Heart left ventricle (tissue), 16 donors: ENCODE data around the gene RANGAP1. TPM values are rescaled to one million over a fixed set of nuclear protein-coding genes. Genes with fewer than 3 reads are reported as not detected.
"Not testable (repeated sequence)": the region's sequence is repeated elsewhere in the genome, so short reads cannot be mapped to it uniquely, and the experiment has no call there.

Source experiments
- ATAC-seq, 4 donors: fragments of 200-7000 bp; cut with Tn5 transposase; one replicate each; pipeline ENCODE4 v1.9.1; 2020 to 2022; ENCODE audit warnings: moderate library complexity in 4 of 4, mild to moderate bottlenecking in 3 of 4, moderate number of reproducible peaks in 1 of 4
- DNase-seq, 5 donors: peaks; one replicate each; pipeline ENCODE4 v3.0.0-alpha.2; 2020
- H3K27ac ChIP-seq, 12 donors: fragments of 200-600 bp; sonication (generic) in 4 of 12; one replicate each; pipeline versions ENCODE4 v1.5.0 to v1.8.0; 2016 to 2022; ENCODE audit warnings: mild to moderate bottlenecking in 2 of 12
- H3K27me3 ChIP-seq, 9 donors: fragments of 200-600 bp; sonication (generic) in 2 of 9; one replicate each; pipeline versions ENCODE4 v1.5.1 to v1.8.0; 2016 to 2022; ENCODE audit warnings: mild to moderate bottlenecking in 3 of 9
- H3K36me3 ChIP-seq, 9 donors: fragments of 200-600 bp; sonication (generic) in 2 of 9; one replicate each; pipeline versions ENCODE4 v1.5.0 to v1.8.0; 2018 to 2022; ENCODE audit warnings: mild to moderate bottlenecking in 2 of 9
- H3K4me1 ChIP-seq, 12 donors: fragments of 200-600 bp; sonication (generic) in 4 of 12; one replicate each; pipeline versions ENCODE4 v1.5.0 to v1.8.0; 2016 to 2022; ENCODE audit warnings: mild to moderate bottlenecking in 3 of 12
- H3K4me3 ChIP-seq, 12 donors: fragments of 200-600 bp; sonication (generic) in 4 of 12; one replicate each; pipeline versions ENCODE4 v1.5.0 to v1.8.0; 2017 to 2022; ENCODE audit warnings: mild to moderate bottlenecking in 9 of 12, moderate library complexity in 4 of 12
- H3K9me3 ChIP-seq, 12 donors: fragments of 200-600 bp; sonication (generic) in 4 of 12; one replicate each; pipeline versions ENCODE4 v1.5.0 to v1.8.0; 2016 to 2022; ENCODE audit warnings: mild to moderate bottlenecking in 1 of 12
- CTCF ChIP-seq, 12 donors: fragments of 200-600 bp; sonication (generic) in 4 of 12; IDR thresholded peaks; one replicate each; pipeline versions ENCODE4 v1.5.0 to v1.8.0; 2018 to 2022; ENCODE audit warnings: antibody characterized with exemption in 12 of 12, mild to moderate bottlenecking in 5 of 12
- POLR2A ChIP-seq, 2 donors: fragments of 450-650 bp; IDR thresholded peaks; one replicate each; pipeline ENCODE4 v1.6.1; 2017; ENCODE audit warnings: antibody characterized with exemption in 2 of 2, mild to moderate bottlenecking in 2 of 2, moderate library complexity in 2 of 2
- WGBS, 4 donors: extraction: QIAGEN DNeasy Blood & Tissue Kit in 2 of 4; methylation state at CpG; one replicate each; pipeline versions ENCODE4 v1.1.5 to v1.1.7; 2013 to 2018; 5-methylcytosine and 5-hydroxymethylcytosine counted together
- intact Hi-C, 10 donors: fragments of 100-400 bp; cut with DNase I; formaldehyde crosslinking; loops; one replicate each; pipeline versions ENCODE4 v1.11.1 to v1.14.2; 2022
- polyA plus RNA-seq, 2 donors: library from polyadenylated mRNA; stranded (reverse); fragments of 200-250 nt; gene quantifications; one replicate each; pipeline ENCODE4 v1.2.3, GENCODE V29; 2013
- total RNA-seq, 9 donors: library from RNA; depleted of rRNA in 2 of 9; stranded (reverse); fragments of >200 nt in 2 of 9; fragmentation: NEBNext Ultra II Directional in 3 of 9; extraction: Animal tissue kit (Norgen Biotek cat#: 25700) in 3 of 9; gene quantifications; one replicate each; pipeline versions ENCODE4 v1.1.0 to v1.2.4, GENCODE V29; 2016 to 2023
- donor health status: ischemic (EF 13 %, LVEDD 7.1; RV severe dilation, severe dysfunction).
- donor health status: healthy with polysubstance abuse.
- donor health status: DM: no; HTN: yes; CAD: no.
- donor health status: DM: no; HTN: no; CAD: no.
- donor health status: ischemic (EF 25% LVEDD 6.9; RV normal size, moderate dysfunction).
- donor health status: ischemic (EF 25% LVEDD 5.7; RV mildly dilated, moderate dysfunction).
- donor health status: healthy.
- donor health status: DM: yes; HTN: yes; CAD: no.
- donor health status: ischemic (EF 35%, LVEDD 5.7; RV mildly dilated, moderate dysfunction).
- donor health status: nonischemic (EF 11% LVEDD 7.7; RV severe dilation, severe dysfunction).
- donor health status: DM: yes; HTN: yes; CAD: no.
- donor health status: PGD.
- donor health status: ischemic (EF 29% LVEDD 5.4; RV normal size, mild dysfunction).
- donor health status: nonischemic (EF 23%, LVEDD 6.1; RV moderate dilation, normal function).

The RANGAP1 gene
- total and polyA plus RNA-seq, 11 donors: 23.7 to 125 (median 35.0) TPM

- no peaks in the 10 kb centered on the region for H3K27me3 ChIP-seq
- H3K27ac ChIP-seq: peak within 1 kb of the TSS; percentile 71 to 95 (median 86)
- no peaks in the 10 kb centered on the region for H3K9me3 ChIP-seq
- peak; percentile 91 to 98 (median 98) for ATAC-seq
- H3K36me3 ChIP-seq: no peaks in the 10 kb centered on the region
- peaks cover 0 to 34% (median 16%) of the 10 kb centered on the region in 12 donors for H3K4me1 ChIP-seq
- TF ChIP-seq POLR2A (IDR thresholded peaks at IDR 0.05) (peak in 1 of 2 donors; percentile 32), CTCF (IDR thresholded peaks at IDR 0.05) (peak; percentile 25 to 81 (median 62))
- WGBS, 4 donors: 0% methylated on average over 52 to 74 of the region's 74 CpGs
- DNase-seq: peak; percentile 84 to 92 (median 85)
- H3K4me3 ChIP-seq: peak within 1 kb of the TSS; percentile 75 to 100 (median 98)
- intact Hi-C loops: loop anchor here in 3 of 10 donors (5.0 to 10.0 kb wide), 2 partner anchors 63 to 66 kb away; no protein-coding TSS in a partner anchor
Measured at GRCh38 chr22:41301085-41302020, 15.4 kb upstream of the RANGAP1 start, which contains the start of gene ZC3H7B. Gene ZC3H7B (plus strand): TSS chr22:41301525. CDS start chr22:41320661, 19,136 bp downstream.

DNA sequence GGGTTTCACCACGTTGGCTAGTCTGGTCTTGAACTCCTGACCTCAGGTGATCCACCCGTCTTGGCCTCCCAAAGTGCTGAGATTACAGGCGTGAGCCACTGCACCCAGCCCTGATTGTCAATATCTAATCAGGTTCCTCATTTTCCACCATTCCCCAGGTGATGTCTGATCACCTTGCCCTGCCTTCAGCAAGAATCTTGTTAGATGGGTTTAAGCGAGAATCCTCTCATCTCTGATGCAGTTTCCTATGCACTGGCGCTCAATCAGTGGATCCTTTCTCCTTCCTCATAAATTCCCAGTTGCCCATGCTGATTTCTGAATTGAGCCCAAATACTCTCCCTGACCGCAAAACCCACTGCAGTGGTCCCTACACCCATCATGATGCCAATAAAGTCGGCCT is 14.7 kb upstream of the RANGAP1 start:
- intact Hi-C loops: loop anchor here in 3 of 10 donors (5.0 to 10.0 kb wide), 2 partner anchors 64 to 67 kb away; no protein-coding TSS in a partner anchor
- 52 to 62% (median 56%) methylated on average over 7 of the region's 7 CpGs for WGBS, 4 donors
- Histone ChIP-seq H3K9me3 (no peaks in the 10 kb centered on the region), H3K4me1 (peaks cover 0 to 30% (median 16%) of the 10 kb centered on the region in 12 donors), H3K27ac (peak overlapping the region in 8 of 12 donors; percentile 84 to 95 (median 89)), H3K4me3 (peak overlapping the region in 10 of 12 donors; percentile 75 to 100 (median 98)), H3K27me3 (no peaks in the 10 kb centered on the region), H3K36me3 (no peaks in the 10 kb centered on the region)
- no peak for ATAC-seq
- no peak for DNase-seq
- TF ChIP-seq CTCF (IDR thresholded peaks at IDR 0.05) (no peak), POLR2A (IDR thresholded peaks at IDR 0.05) (no peak)

DNA sequence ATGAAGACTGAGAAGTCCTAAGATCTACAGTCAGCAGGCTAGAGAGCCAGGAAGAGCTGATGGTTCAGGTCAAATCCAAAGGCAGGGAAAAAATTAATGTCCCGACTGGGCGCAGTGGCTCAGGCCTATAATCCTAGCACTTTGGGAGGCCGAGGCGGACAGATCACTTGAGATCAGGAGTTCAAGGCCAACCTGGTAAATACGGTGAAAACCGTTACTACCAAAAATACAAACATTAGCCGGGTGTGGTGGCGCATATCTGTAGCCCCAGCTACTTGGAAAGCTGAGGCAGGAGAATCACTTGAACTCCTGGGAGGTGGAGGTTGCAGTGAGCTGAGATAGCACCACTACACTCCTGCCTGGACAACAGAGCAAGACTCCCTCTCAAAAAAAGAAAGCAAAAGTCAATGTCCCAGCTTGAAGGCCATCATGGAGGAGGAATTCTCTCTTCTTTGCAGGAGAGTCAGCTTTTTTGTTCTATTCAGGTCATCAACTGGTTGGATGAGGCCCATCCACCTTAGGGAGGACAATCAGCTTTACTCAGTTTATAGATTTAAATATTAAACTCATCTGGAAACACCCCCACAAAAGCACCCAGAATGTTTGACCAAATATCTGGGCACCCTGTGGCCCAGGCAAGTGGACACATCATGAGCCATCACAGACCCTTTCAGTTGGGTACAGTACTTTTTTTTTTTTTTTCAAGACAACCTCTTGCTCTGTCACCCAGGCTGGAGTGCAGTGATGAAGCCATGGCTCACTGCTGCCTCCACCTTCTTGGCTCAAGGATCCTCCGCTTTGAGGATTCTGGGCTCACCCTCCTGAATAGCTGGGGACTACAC is 11.1 kb upstream of the RANGAP1 start:
- DNase-seq: peak in 1 of 5 donors; percentile 23
- no peak for ATAC-seq
- H3K4me3 ChIP-seq: no peak overlapping the region
- H3K9me3 ChIP-seq: no peaks in the 10 kb centered on the region
- no peak overlapping the region for H3K27ac ChIP-seq
- TF ChIP-seq POLR2A (IDR thresholded peaks at IDR 0.05) (no peak), CTCF (IDR thresholded peaks at IDR 0.05) (no peak)
- H3K4me1 ChIP-seq: peaks cover 0 to 7% (median 5%) of the 10 kb centered on the region in 12 donors
- no peaks in the 10 kb centered on the region for H3K36me3 ChIP-seq
- 93 to 97% (median 97%) methylated on average over 9 of the region's 9 CpGs for WGBS, 4 donors
- H3K27me3 ChIP-seq: no peaks in the 10 kb centered on the region
- intact Hi-C loops: no loop called here

DNA sequence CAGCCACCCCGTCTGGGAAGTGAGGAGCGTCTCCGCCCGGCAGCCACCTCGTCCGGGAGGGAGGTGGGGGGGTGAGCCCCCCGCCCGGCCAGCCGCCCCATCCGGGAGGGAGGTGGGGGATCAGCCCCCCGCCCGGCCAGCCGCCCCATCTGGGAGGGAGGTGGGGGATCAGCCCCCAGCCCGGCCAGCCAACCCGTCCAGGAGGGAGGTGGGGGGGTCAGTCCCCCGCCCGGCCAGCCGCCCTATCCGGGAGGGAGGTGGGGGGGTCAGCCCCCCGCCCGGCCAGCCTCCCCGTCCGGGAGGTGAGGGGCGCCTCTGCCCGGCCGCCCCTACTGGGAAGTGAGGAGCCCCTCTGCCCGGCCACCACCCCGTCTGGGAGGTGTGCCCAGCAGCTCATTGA is 8.8 kb upstream of the RANGAP1 start:
- DNase-seq: peak in 1 of 5 donors; percentile 20
- ATAC-seq, intact Hi-C loops, H3K27ac ChIP-seq, H3K27me3 ChIP-seq, H3K4me3 ChIP-seq, H3K9me3 ChIP-seq, H3K4me1 ChIP-seq, H3K36me3 ChIP-seq: not testable (repeated sequence)
- WGBS, 4 donors: 90 to 94% (median 91%) methylated on average over 2 to 21 of the region's 28 CpGs; no CpG with 5 or more reads in 1 of the 4 donors
